PC-3 (cell line): ENCODE data around the gene FGFBP2.

Source experiments
- CTCF ChIP-seq: fragments of 300-600 bp; sonication (generic); conservative IDR thresholded peaks from 2 replicates; pipeline ENCODE4 v1.5.1; 2017; ENCODE audit warnings: antibody characterized with exemption, low read depth, mild to moderate bottlenecking, low read length
- EZH2 ChIP-seq: fragments of 300-600 bp; sonication (generic); IDR thresholded peaks from one replicate; pipeline ENCODE4 v1.6.1; 2017; ENCODE audit warnings: antibody characterized with exemption, mild to moderate bottlenecking, low read length; ENCODE audit not compliant: unreplicated experiment

DNA sequence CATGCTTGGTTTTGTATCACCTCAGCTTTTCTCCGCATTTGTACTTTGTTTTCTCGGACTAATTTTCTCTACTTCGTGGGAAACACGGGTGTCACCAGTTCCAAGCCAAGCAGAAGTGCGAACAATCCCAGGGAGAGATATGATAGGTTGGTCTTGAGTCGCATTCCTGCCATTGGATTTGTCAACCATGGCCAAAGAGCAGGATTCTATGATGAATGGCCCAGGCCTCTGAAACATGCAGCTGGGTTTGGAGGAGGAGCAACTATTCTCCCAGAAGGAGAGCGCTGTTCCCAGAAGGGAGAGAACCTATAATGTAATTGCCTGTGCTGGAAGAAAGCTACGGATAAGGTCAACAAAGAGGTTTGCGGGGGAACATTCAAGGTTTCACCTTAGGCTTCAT, 14.1 kb downstream of the FGFBP2 start:
- TF ChIP-seq CTCF (no peak), EZH2 (no peak)
